Measurements from ENCODE around the gene STUM. TPM values are rescaled to one million over a fixed set of nuclear protein-coding genes. Genes with fewer than 3 reads are reported as not detected.

The STUM gene
- total and polyA plus RNA-seq, 7 donors = under 0.01 to 16.9 (median 7.2) TPM

GRCh38 chr1:226604560-226605317 lies 56.2 kb downstream of the STUM start:
- Histone ChIP-seq H3K36me3 (no peaks in the 10 kb centered on the region), H3K27ac (peak overlapping the region; percentile 2 to 82 (median 77)), H3K4me1 (peaks cover 0 to 59% (median 48%) of the 10 kb centered on the region in 4 donors), H3K4me3 (no peak overlapping the region), H3K9me3 (no peaks in the 10 kb centered on the region), H3K27me3 (no peaks in the 10 kb centered on the region)
- DNase-seq = peak; percentile 57
- intact Hi-C loops (cut with DNase I) = loop anchor here (10.0 kb wide), 1 partner anchor 180 kb away; no protein-coding TSS in a partner anchor
- WGBS, 2 donors = 86 to 91% methylated on average over 9 of the region's 9 CpGs
- TF ChIP-seq CTCF (IDR thresholded peaks at IDR 0.05) = no peak
- TF ChIP-seq POLR2A (IDR thresholded peaks at IDR 0.05) = no peak
- TF ChIP-seq EP300 (IDR thresholded peaks at IDR 0.05) = no peak
- no peak for TF ChIP-seq POLR2AphosphoS5 (IDR thresholded peaks at IDR 0.05)

- H3K27me3 ChIP-seq = no peaks in the 10 kb centered on the region
- no peaks in the 10 kb centered on the region for H3K36me3 ChIP-seq
- TF ChIP-seq EP300 (IDR thresholded peaks at IDR 0.05) (no peak), CTCF (IDR thresholded peaks at IDR 0.05) (no peak), POLR2A (IDR thresholded peaks at IDR 0.05) (no peak), POLR2AphosphoS5 (IDR thresholded peaks at IDR 0.05) (no peak)
- intact Hi-C loops (cut with DNase I) = loop anchor here (10.0 kb wide), 1 partner anchor 181 kb away; no protein-coding TSS in a partner anchor
- peaks cover 0 to 59% (median 48%) of the 10 kb centered on the region in 4 donors for H3K4me1 ChIP-seq
- no peaks in the 10 kb centered on the region for H3K9me3 ChIP-seq
- DNase-seq = peak; percentile 50
- H3K27ac ChIP-seq = peak overlapping the region in 3 of 4 donors; percentile 72 to 82 (median 82)
- WGBS, 2 donors = 90 to 97% methylated on average over 9 of the region's 9 CpGs
- no peak overlapping the region for H3K4me3 ChIP-seq
These were observed 56.9 kb downstream of the STUM start for GRCh38 chr1:226605318-226605950.

GRCh38 chr1:226606311-226607267 lies 58.0 kb downstream of the STUM start:
- Histone ChIP-seq H3K27ac (peak overlapping the region in 3 of 4 donors; percentile 72 to 82 (median 82)), H3K4me1 (peaks cover 0 to 58% (median 47%) of the 10 kb centered on the region in 4 donors), H3K27me3 (no peaks in the 10 kb centered on the region)

More at GRCh38 chr1:226606311-226607267, 58.0 kb downstream of the STUM start:
- no peak overlapping the region for H3K4me3 ChIP-seq
- intact Hi-C loops (cut with DNase I) = loop anchor here (10.0 kb wide), 1 partner anchor 182 kb away; no protein-coding TSS in a partner anchor
- H3K9me3 ChIP-seq = no peaks in the 10 kb centered on the region
- DNase-seq = peak; percentile 56
- H3K36me3 ChIP-seq = no peaks in the 10 kb centered on the region
- WGBS, 2 donors = 88 to 91% methylated on average over 11 of the region's 11 CpGs
- no peak for TF ChIP-seq POLR2A (IDR thresholded peaks at IDR 0.05)
- no peak for TF ChIP-seq POLR2AphosphoS5 (IDR thresholded peaks at IDR 0.05)
- TF ChIP-seq CTCF (IDR thresholded peaks at IDR 0.05) = no peak
- no peak for TF ChIP-seq EP300 (IDR thresholded peaks at IDR 0.05)
